ENCODE measurements around the gene GRK5.

Gene GRK5

DNA sequence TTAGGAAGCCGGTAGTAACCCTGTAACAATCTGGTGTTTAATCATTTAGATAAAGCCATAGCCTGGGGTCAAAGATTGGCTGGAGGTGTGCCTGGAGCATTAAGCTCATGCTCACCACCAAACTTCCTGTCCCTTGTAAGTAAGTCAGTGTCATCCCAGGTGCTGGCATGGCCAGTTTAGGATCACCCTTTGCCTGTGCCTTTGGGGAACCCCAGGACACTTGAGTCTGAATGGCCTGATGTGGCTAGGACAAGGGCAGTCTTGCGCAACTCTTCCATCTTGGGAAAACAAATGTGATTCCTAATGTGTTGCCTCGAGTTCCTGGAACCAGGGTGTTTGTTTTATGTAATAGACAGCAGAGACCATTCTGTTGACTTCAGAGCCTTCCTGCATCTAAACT lies 154.8 kb downstream of the GRK5 start:
- TF ChIP-seq EZH2phosphoT487 (conservative IDR thresholded peaks at IDR 0.05; ENCODE audit: low read length), result no peak
- TF ChIP-seq, protein P1, sequence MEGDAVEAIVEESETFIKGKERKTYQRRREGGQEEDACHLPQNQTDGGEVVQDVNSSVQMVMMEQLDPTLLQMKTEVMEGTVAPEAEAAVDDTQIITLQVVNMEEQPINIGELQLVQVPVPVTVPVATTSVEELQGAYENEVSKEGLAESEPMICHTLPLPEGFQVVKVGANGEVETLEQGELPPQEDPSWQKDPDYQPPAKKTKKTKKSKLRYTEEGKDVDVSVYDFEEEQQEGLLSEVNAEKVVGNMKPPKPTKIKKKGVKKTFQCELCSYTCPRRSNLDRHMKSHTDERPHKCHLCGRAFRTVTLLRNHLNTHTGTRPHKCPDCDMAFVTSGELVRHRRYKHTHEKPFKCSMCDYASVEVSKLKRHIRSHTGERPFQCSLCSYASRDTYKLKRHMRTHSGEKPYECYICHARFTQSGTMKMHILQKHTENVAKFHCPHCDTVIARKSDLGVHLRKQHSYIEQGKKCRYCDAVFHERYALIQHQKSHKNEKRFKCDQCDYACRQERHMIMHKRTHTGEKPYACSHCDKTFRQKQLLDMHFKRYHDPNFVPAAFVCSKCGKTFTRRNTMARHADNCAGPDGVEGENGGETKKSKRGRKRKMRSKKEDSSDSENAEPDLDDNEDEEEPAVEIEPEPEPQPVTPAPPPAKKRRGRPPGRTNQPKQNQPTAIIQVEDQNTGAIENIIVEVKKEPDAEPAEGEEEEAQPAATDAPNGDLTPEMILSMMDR (IDR thresholded peaks at IDR 0.05; ENCODE audit: insufficient read depth, low read length, poor library complexity, severe bottlenecking), result no peak
- Histone ChIP-seq H4K20me1 (ENCODE audit: low read depth, low read length) (no peaks in the 10 kb centered on the region), H3K79me2 (ENCODE audit: insufficient read depth, low read length) (no peaks in the 10 kb centered on the region), H3K9me2 (replicated peaks; ENCODE audit: insufficient read depth, low read length) (no peaks in the 10 kb centered on the region), H3K27me3 (ENCODE audit: low read length) (no peaks in the 10 kb centered on the region), H3K9ac (ENCODE audit: low read length) (no peak overlapping the region), H3K9me3 (ENCODE audit: insufficient read depth, low read length) (no peaks in the 10 kb centered on the region), H3K27ac (ENCODE audit: low read depth, low read length) (no peak overlapping the region), H2AFZ (ENCODE audit: low read depth, low read length, severe bottlenecking) (no peak overlapping the region), H3F3A (ENCODE audit: insufficient read depth) (no peaks in the 10 kb centered on the region), H3K4me2 (ENCODE audit: low read depth, low read length, poor library complexity, severe bottlenecking) (no peak overlapping the region), H3K4me3 (ENCODE audit: insufficient read depth, low read length, poor library complexity, severe bottlenecking) (no peak overlapping the region), H3K36me3 (ENCODE audit: low read length) (no peaks in the 10 kb centered on the region)

DNA sequence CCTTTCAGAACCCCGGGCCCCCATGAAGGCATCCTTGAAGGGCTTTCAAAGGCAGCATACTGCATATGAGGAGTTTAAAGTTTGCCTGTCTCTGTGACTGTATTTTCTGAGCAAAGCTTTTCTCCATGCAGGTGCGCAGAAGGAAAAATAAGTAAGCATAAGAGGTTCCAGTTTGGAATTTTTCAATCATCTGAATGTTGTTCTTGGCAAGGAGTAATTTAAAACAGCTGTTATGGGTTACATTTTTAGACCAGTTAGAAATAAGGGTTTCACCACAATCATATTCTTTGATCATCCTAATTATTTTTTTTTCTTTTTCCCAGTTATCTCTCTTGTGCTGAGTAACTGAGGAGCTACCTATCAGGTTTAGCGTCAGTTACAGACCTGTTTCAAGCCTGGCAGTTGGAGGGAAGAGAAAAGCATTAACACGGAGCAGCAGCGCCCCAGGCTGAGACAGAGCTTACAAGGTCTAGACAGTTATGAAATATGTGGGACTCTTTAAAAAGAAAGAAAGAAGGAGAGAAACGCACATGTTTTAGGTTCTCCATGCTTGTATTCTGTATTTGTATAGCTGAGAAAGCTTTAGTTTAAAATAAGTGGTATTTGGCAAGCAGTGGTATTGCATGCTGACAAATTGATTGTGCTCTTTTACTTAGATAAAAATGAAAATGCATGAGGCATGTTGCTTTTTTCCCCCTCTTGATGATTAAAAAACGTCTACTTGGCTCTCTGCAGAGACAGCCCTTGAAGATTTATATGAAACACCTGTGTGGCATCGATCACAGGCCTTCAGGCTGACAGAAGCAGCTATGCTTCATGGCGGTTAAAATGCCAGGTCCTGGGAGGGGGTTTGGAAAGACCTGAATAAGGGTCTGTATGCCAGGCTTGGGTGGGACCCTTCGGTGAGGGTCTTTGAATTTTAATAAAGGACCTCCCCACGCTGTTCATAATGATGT lies 157.6 kb downstream of the GRK5 start:
- no peaks in the 10 kb centered on the region for H3K9me3 ChIP-seq (ENCODE audit: insufficient read depth, low read length)
- H2AFZ ChIP-seq (ENCODE audit: low read depth, low read length, severe bottlenecking), result no peak overlapping the region
- no peaks in the 10 kb centered on the region for H4K20me1 ChIP-seq (ENCODE audit: low read depth, low read length)
- H3F3A ChIP-seq (ENCODE audit: insufficient read depth), result no peaks in the 10 kb centered on the region
- no peaks in the 10 kb centered on the region for H3K79me2 ChIP-seq (ENCODE audit: insufficient read depth, low read length)
- no peak overlapping the region for H3K4me2 ChIP-seq (ENCODE audit: low read depth, low read length, poor library complexity, severe bottlenecking)
- no peaks in the 10 kb centered on the region for H3K27me3 ChIP-seq (ENCODE audit: low read length)
- no peak overlapping the region for H3K9ac ChIP-seq (ENCODE audit: low read length)
- no peak overlapping the region for H3K4me3 ChIP-seq (ENCODE audit: insufficient read depth, low read length, poor library complexity, severe bottlenecking)
- no peak overlapping the region for H3K27ac ChIP-seq (ENCODE audit: low read depth, low read length)
- no peak for TF ChIP-seq EZH2phosphoT487 (conservative IDR thresholded peaks at IDR 0.05; ENCODE audit: low read length)
- TF ChIP-seq, protein P1 (IDR thresholded peaks at IDR 0.05; ENCODE audit: insufficient read depth, low read length, poor library complexity, severe bottlenecking), result no peak
- no peaks in the 10 kb centered on the region for H3K36me3 ChIP-seq (ENCODE audit: low read length)
- H3K9me2 ChIP-seq (replicated peaks; ENCODE audit: insufficient read depth, low read length), result no peaks in the 10 kb centered on the region

GRCh38 chr10:119365773-119366599 lies 158.6 kb downstream of the GRK5 start:
- Histone ChIP-seq H3K27me3 (ENCODE audit: low read length) (no peaks in the 10 kb centered on the region), H3K4me2 (ENCODE audit: low read depth, low read length, poor library complexity, severe bottlenecking) (no peak overlapping the region), H3F3A (ENCODE audit: insufficient read depth) (no peaks in the 10 kb centered on the region), H3K79me2 (ENCODE audit: insufficient read depth, low read length) (no peaks in the 10 kb centered on the region), H4K20me1 (ENCODE audit: low read depth, low read length) (no peaks in the 10 kb centered on the region), H3K27ac (ENCODE audit: low read depth, low read length) (no peak overlapping the region), H3K4me3 (ENCODE audit: insufficient read depth, low read length, poor library complexity, severe bottlenecking) (no peak overlapping the region), H2AFZ (ENCODE audit: low read depth, low read length, severe bottlenecking) (no peak overlapping the region), H3K9me3 (ENCODE audit: insufficient read depth, low read length) (no peaks in the 10 kb centered on the region), H3K36me3 (ENCODE audit: low read length) (no peaks in the 10 kb centered on the region), H3K9me2 (replicated peaks; ENCODE audit: insufficient read depth, low read length) (no peaks in the 10 kb centered on the region), H3K9ac (ENCODE audit: low read length) (no peak overlapping the region)
- TF ChIP-seq EZH2phosphoT487 (conservative IDR thresholded peaks at IDR 0.05; ENCODE audit: low read length), result no peak
- TF ChIP-seq, protein P1 (IDR thresholded peaks at IDR 0.05; ENCODE audit: insufficient read depth, low read length, poor library complexity, severe bottlenecking), result no peak
